Mucosa of descending colon (tissue), 3 donors: ENCODE data around the gene AR. TPM values are rescaled to one million over a fixed set of nuclear protein-coding genes. Genes with fewer than 3 reads are reported as not detected.
"Not testable (repeated sequence)": the region's sequence is repeated elsewhere in the genome, so short reads cannot be mapped to it uniquely, and the experiment has no call there.

Experiments used
- ATAC-seq: fragments of 200-7000 bp; cut with Tn5 transposase; one replicate; pipeline ENCODE4 v1.9.1; 2020; ENCODE audit warnings: mild to moderate bottlenecking, moderate library complexity
- DNase-seq, 3 donors: peaks; one replicate each; pipeline ENCODE4 v3.0.0-alpha.2; 2020
- H3K36me3 ChIP-seq: fragments of 200-600 bp; one replicate; pipeline ENCODE4 v1.8.0; 2021; ENCODE audit warnings: low read depth, mild to moderate bottlenecking
- H3K4me1 ChIP-seq: fragments of 200-600 bp; one replicate; pipeline ENCODE4 v1.8.0; 2021; ENCODE audit warnings: low read depth, mild to moderate bottlenecking
- H3K4me3 ChIP-seq: fragments of 200-600 bp; one replicate; pipeline ENCODE4 v1.8.0; 2021; ENCODE audit warnings: mild to moderate bottlenecking
- H3K9me3 ChIP-seq: fragments of 200-600 bp; one replicate; pipeline ENCODE4 v1.8.0; 2021; ENCODE audit warnings: mild to moderate bottlenecking
- intact Hi-C, 2 donors: fragments of 100-400 bp; cut with DNase I in 1 of 2; cut with micrococcal nuclease in 1 of 2; formaldehyde crosslinking; loops; one replicate each; pipeline versions ENCODE4 v1.11.0 to v1.11.1; 2022; cut with DNase I, micrococcal nuclease
- total RNA-seq, 3 donors: library from RNA; stranded (reverse); fragmentation: NEBNext Ultra II Directional in 2 of 3; extraction: Animal tissue kit (Norgen Biotek cat#: 25700) in 2 of 3; gene quantifications; one replicate each; pipeline versions ENCODE4 v1.2.1 to v1.2.4, GENCODE V29; 2021 to 2023
- TF ChIP-seq, protein P1 (sequence below): fragments of 200-600 bp; IDR thresholded peaks from one replicate; pipeline ENCODE4 v1.8.0; 2022; ENCODE audit warnings: antibody characterized with exemption, mild to moderate bottlenecking
- donor health status: DM: no; HTN: no; CAD: no; lungs with moderate emphysema.
- donor health status: DM: no; HTN: no; CAD: no.
- donor health status: DM: no; HTN: yes; CAD: no.

AR gene
- total RNA-seq, 3 donors from 2014 or later, result 0.49 to 4.6 (median 1.2) TPM

DNA sequence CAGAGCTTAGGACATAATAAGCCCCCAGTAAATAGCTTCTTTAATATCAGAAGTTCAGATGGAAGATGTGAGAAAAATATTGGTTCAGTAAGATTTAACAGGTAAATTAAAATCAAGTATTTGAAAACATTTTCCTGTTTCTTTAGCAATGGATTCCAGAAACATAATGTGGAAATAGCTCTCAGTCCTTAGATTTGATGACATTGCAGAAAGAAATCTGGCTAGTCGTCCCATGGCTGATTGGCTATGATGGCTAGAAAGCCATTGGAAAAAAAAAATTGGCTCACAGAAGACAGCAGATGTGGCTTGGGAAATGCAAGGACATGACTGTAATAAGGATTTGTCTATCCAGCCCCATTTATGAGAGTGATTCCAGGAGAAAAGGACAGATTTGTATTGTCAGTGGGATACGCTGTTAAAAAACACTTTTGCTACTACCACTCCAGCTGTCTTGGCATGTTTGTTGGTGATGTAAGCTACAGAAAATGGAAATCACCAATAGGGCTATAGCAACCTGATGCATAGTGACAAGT, 78.3 kb downstream of the AR start:
- TF ChIP-seq, protein P1, sequence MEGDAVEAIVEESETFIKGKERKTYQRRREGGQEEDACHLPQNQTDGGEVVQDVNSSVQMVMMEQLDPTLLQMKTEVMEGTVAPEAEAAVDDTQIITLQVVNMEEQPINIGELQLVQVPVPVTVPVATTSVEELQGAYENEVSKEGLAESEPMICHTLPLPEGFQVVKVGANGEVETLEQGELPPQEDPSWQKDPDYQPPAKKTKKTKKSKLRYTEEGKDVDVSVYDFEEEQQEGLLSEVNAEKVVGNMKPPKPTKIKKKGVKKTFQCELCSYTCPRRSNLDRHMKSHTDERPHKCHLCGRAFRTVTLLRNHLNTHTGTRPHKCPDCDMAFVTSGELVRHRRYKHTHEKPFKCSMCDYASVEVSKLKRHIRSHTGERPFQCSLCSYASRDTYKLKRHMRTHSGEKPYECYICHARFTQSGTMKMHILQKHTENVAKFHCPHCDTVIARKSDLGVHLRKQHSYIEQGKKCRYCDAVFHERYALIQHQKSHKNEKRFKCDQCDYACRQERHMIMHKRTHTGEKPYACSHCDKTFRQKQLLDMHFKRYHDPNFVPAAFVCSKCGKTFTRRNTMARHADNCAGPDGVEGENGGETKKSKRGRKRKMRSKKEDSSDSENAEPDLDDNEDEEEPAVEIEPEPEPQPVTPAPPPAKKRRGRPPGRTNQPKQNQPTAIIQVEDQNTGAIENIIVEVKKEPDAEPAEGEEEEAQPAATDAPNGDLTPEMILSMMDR, result no peak
- intact Hi-C loops, result no loop called here
- DNase-seq, result no peak
- H3K9me3 ChIP-seq, result no peaks in the 10 kb centered on the region
- no peaks in the 10 kb centered on the region for H3K36me3 ChIP-seq
- no peak overlapping the region for H3K4me3 ChIP-seq
- no peaks in the 10 kb centered on the region for H3K4me1 ChIP-seq
- no peak for ATAC-seq

DNA sequence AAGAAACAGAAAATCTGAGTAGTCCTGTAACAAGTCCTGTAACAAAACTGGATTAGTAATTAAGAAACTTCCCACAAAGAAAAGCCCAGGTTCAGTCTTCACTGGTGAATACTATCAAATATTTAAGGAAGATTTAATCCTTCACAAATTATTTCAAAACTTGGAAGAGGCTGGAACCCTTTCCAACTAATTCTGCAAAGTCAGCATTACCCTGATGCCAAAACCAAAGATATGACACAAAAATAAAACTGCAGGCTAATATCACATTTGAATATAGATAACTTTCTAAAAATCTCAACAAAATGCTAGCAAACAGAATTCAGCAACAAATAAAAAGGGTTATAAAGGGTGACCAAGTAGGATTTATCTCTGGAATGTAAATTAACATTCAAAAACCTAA, 80.5 kb downstream of the AR start:
- intact Hi-C loops, result no loop called here
- Histone ChIP-seq H3K4me1 (no peaks in the 10 kb centered on the region), H3K4me3 (no peak overlapping the region), H3K36me3 (no peaks in the 10 kb centered on the region), H3K9me3 (no peaks in the 10 kb centered on the region)
- ATAC-seq, result no peak
- TF ChIP-seq, protein P1, result no peak
- DNase-seq, result no peak

DNA sequence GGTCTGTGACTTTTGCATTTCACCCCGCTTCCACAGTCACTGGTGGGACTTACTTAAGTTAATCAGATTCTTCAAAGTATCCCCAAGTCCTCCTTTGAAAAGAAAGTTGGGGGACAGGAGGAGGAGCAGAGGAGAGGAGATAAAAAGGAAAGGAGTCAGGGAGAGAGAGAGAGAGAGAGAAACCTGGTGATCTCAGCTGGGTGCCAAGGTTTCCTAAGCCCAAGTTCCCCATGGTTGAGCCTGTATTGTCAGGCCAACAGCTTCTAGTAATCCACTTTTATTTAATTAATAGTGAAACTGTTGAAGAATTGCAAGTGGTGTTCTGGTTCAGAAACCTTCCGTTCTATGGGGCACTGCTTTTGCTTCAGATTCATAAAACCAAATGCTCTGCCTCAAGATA, 91.6 kb downstream of the AR start:
- no peaks in the 10 kb centered on the region for H3K9me3 ChIP-seq
- TF ChIP-seq, protein P1, result no peak
- intact Hi-C loops, result no loop called here
- DNase-seq (no peak), ATAC-seq (no peak)
- no peaks in the 10 kb centered on the region for H3K36me3 ChIP-seq
- no peaks in the 10 kb centered on the region for H3K4me1 ChIP-seq
- H3K4me3 ChIP-seq, result no peak overlapping the region

DNA sequence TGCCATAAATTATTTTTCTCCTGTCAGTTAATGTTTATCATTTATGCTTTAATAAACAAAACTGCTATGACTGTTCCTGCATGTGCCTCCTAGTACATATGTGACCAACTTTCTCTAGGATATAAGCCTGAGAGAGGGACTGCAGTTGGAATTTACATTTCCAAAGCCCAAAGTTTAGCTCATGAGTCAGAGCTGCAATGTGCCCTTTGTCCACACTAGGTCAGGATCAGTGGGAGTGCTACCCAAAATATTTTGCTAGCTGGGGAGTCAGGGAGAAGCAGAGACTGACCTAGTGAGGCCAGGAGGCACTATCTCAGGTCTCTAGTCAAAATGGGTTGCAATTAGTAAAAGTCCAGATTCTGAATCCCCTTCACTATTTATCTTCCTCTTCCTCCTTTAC, 92.7 kb downstream of the AR start:
- ATAC-seq, result no peak
- H3K36me3 ChIP-seq, result no peaks in the 10 kb centered on the region
- no peak overlapping the region for H3K4me3 ChIP-seq
- no peaks in the 10 kb centered on the region for H3K4me1 ChIP-seq
- intact Hi-C loops, result no loop called here
- no peak for DNase-seq
- no peaks in the 10 kb centered on the region for H3K9me3 ChIP-seq
- TF ChIP-seq, protein P1, result no peak

DNA sequence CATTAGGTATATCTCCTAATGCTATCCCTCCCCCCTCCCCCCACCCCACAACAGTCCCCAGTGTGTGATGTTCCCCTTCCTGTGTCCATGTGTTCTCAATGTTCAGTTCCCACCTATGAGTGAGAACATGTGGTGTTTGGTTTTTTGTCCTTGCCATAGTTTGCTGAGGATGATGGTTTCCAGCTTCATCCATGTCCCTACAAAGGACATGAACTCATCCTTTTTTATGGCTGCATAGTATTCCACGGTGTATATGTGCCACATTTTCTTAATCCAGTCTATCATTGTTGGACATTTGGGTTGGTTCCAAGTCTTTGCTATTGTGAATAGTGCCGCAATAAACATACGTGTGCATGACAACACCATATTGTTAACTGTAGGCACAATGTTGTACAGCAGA, 93.5 kb downstream of the AR start:
- H3K4me3 ChIP-seq, H3K36me3 ChIP-seq, DNase-seq, H3K9me3 ChIP-seq, ATAC-seq, H3K4me1 ChIP-seq, intact Hi-C loops: not testable (repeated sequence)

DNA sequence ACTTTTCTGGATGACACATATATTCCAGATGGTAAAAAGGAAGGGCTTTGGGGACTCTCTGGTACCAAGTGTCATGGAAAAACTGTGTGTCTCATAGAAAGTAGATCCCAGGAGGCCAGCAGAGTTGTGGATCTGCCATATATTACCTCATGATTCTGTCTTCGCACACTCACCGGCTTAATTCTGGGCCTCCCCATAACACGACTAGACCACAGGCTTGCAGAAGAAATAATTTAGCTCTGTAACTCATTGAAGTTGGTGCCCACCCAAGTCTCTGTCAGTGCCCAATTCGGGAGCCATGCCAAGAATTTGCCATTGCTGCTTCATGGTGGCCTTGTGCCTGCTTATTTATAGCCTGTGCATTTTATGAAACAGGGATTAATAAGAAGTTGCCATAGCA, 104.5 kb downstream of the AR start:
- H3K4me3 ChIP-seq, result no peak overlapping the region
- no peaks in the 10 kb centered on the region for H3K36me3 ChIP-seq
- TF ChIP-seq, protein P1, result no peak
- intact Hi-C loops, result no loop called here
- DNase-seq (no peak), ATAC-seq (no peak)
- H3K4me1 ChIP-seq, result no peaks in the 10 kb centered on the region
- H3K9me3 ChIP-seq, result no peaks in the 10 kb centered on the region
